Transverse colon (tissue), 4 donors: Measurements from ENCODE around the gene GBE1. TPM values are rescaled to one million over a fixed set of nuclear protein-coding genes. Genes with fewer than 3 reads are reported as not detected.

ENCODE experiments used
- DNase-seq: peaks from one replicate; pipeline ENCODE4 v3.0.0-alpha.2; 2019
- H3K27ac ChIP-seq, 4 donors: fragments of 200-600 bp; sonication (generic); 2 replicates each; pipeline ENCODE4 v1.5.1; 2016 to 2018; ENCODE audit warnings: inconsistent platforms in 4 of 4
- H3K27me3 ChIP-seq: fragments of 200-600 bp; sonication (generic); 2 replicates; pipeline ENCODE4 v1.5.1; 2017; ENCODE audit warnings: inconsistent platforms
- H3K36me3 ChIP-seq, 4 donors: fragments of 200-600 bp; sonication (generic); 2 replicates each; pipeline ENCODE4 v1.5.1; 2017 to 2019; ENCODE audit warnings: inconsistent platforms in 4 of 4
- H3K4me1 ChIP-seq, 4 donors: fragments of 200-600 bp; sonication (generic); 2 replicates each; pipeline ENCODE4 v1.5.1; 2017 to 2020; ENCODE audit warnings: inconsistent platforms in 4 of 4
- H3K4me3 ChIP-seq, 4 donors: fragments of 200-600 bp; sonication (generic); 1 replicate in 1 of 4; 2 replicates in 3 of 4; pipeline versions ENCODE4 v1.5.1 to v1.6.1; 2017 to 2019; ENCODE audit warnings: inconsistent platforms in 4 of 4
- H3K9me3 ChIP-seq, 2 donors: fragments of 200-600 bp; sonication (generic); 2 replicates each; pipeline ENCODE4 v1.5.1; 2017 to 2019; ENCODE audit warnings: inconsistent platforms in 2 of 2
- CTCF ChIP-seq, 5 experiments: fragments of 200-600 bp in 3 of 5; fragments of 450-650 bp in 2 of 5; sonication (generic) in 3 of 5; IDR thresholded peaks; 1 replicate in 2 of 5; 2 replicates in 3 of 5; pipeline ENCODE4 v1.5.1; 2016 to 2017; ENCODE audit warnings: antibody characterized with exemption in 5 of 5, inconsistent platforms in 3 of 5, mild to moderate bottlenecking in 2 of 5, moderate library complexity in 1 of 5
- EP300 ChIP-seq: sonication (generic); formaldehyde crosslinking; IDR thresholded peaks from one replicate; pipeline ENCODE4 v1.6.1; 2017; ENCODE audit warnings: antibody characterized with exemption, low read depth
- POLR2A ChIP-seq: fragments of 450-650 bp; IDR thresholded peaks from one replicate; pipeline ENCODE4 v1.6.1; 2016; ENCODE audit warnings: antibody characterized with exemption, mild to moderate bottlenecking, moderate library complexity
- POLR2AphosphoS5 ChIP-seq, 3 donors: sonication (generic); formaldehyde crosslinking; IDR thresholded peaks; one replicate each; pipeline ENCODE4 v1.6.1; 2016; ENCODE audit warnings: antibody characterized with exemption in 3 of 3
- WGBS, 2 donors: methylation state at CpG; one replicate each; pipeline ENCODE4 v1.1.5; 2018; ENCODE audit warnings: low coverage in 1 of 2; 5-methylcytosine and 5-hydroxymethylcytosine counted together
- in situ Hi-C, 4 donors: fragments of 200-750 bp; cut with MboI; loops; one replicate each; pipeline versions ENCODE4 v1.15.0 to v1.15.1; 2017; ENCODE audit warnings: low sequenced_read_pairs in 3 of 4, low pct_ligation_motif_present in 1 of 4, low pct_unique_long_range_greater_than_20kb in 1 of 4
- intact Hi-C: fragments of 100-400 bp; cut with DNase I; formaldehyde crosslinking; loops from one replicate; pipeline ENCODE4 v1.15.1; 2023; ENCODE audit warnings: low total_unique reads
- total RNA-seq, 4 donors: library from RNA; depleted of rRNA; stranded (reverse); fragments of >200 nt; gene quantifications; one replicate each; pipeline ENCODE4 v1.1.0, GENCODE V29; 2016

Gene GBE1
- total RNA-seq, 4 donors from 2014 or later, result 3.0 to 24.3 (median 16.7) TPM

- Histone ChIP-seq H3K4me1 (no peaks in the 10 kb centered on the region), H3K27ac (no peak overlapping the region), H3K36me3 (no peaks in the 10 kb centered on the region), H3K4me3 (no peak overlapping the region), H3K27me3 (no peaks in the 10 kb centered on the region), H3K9me3 (peaks cover 0 to 1% of the 10 kb centered on the region in 2 donors)
- no peak for DNase-seq
- TF ChIP-seq POLR2A, result no peak
- TF ChIP-seq CTCF (IDR thresholded peaks at IDR 0.05), result no peak
- TF ChIP-seq EP300, result no peak
- TF ChIP-seq POLR2AphosphoS5 (IDR thresholded peaks at IDR 0.05), result no peak
- intact Hi-C loops, result no loop called here
- 40 to 46% methylated on average over 1 of the region's 1 CpG for WGBS, 2 donors
- in situ Hi-C loops, result no loop called here
Observed at GRCh38 chr3:81554388-81554787, 207.1 kb downstream of the GBE1 start.

- peaks cover 0 to 5% of the 10 kb centered on the region in 2 donors for H3K9me3 ChIP-seq
- DNase-seq, result no peak
- in situ Hi-C loops (no loop called here), intact Hi-C loops (no loop called here)
- H3K4me3 ChIP-seq, result no peak overlapping the region
- no peak overlapping the region for H3K27ac ChIP-seq
- H3K36me3 ChIP-seq, result no peaks in the 10 kb centered on the region
- TF ChIP-seq POLR2A (no peak), EP300 (no peak), POLR2AphosphoS5 (IDR thresholded peaks at IDR 0.05) (no peak), CTCF (IDR thresholded peaks at IDR 0.05) (no peak)
- H3K4me1 ChIP-seq, result no peaks in the 10 kb centered on the region
- WGBS, 2 donors, result 85% methylated on average over 2 of the region's 2 CpGs; no CpG with 5 or more reads in 1 of the 2 donors
- no peaks in the 10 kb centered on the region for H3K27me3 ChIP-seq
Observed at GRCh38 chr3:81550415-81550814, 211.0 kb downstream of the GBE1 start.

- in situ Hi-C loops, result no loop called here
- Histone ChIP-seq H3K36me3 (no peaks in the 10 kb centered on the region), H3K4me3 (no peak overlapping the region), H3K9me3 (peaks cover 0 to 5% of the 10 kb centered on the region in 2 donors), H3K27me3 (no peaks in the 10 kb centered on the region), H3K27ac (no peak overlapping the region), H3K4me1 (no peaks in the 10 kb centered on the region)
- no peak for DNase-seq
- 86 to 88% methylated on average over 2 of the region's 2 CpGs for WGBS, 2 donors
- intact Hi-C loops, result no loop called here
- no peak for TF ChIP-seq CTCF (IDR thresholded peaks at IDR 0.05)
- no peak for TF ChIP-seq EP300
- TF ChIP-seq POLR2AphosphoS5 (IDR thresholded peaks at IDR 0.05), result no peak
- TF ChIP-seq POLR2A, result no peak
Observed at GRCh38 chr3:81549831-81550230, 211.6 kb downstream of the GBE1 start.

- WGBS, 2 donors, result 88 to 100% methylated on average over 1 of the region's 1 CpG
- Histone ChIP-seq H3K4me1 (no peaks in the 10 kb centered on the region), H3K4me3 (no peak overlapping the region), H3K27me3 (no peaks in the 10 kb centered on the region), H3K36me3 (no peaks in the 10 kb centered on the region), H3K27ac (no peak overlapping the region), H3K9me3 (peaks cover 0 to 5% of the 10 kb centered on the region in 2 donors)
- TF ChIP-seq CTCF (IDR thresholded peaks at IDR 0.05), result no peak
- no peak for TF ChIP-seq POLR2A
- in situ Hi-C loops, result no loop called here
- DNase-seq, result no peak
- intact Hi-C loops, result no loop called here
Observed at GRCh38 chr3:81549388-81549787, 212.1 kb downstream of the GBE1 start.
